AG04450 (cell line): ENCODE measurements around the gene KRT3. TPM values are rescaled to one million over a fixed set of nuclear protein-coding genes. Genes with fewer than 3 reads are reported as not detected.
"Not testable (repeated sequence)": the region's sequence is repeated elsewhere in the genome, so short reads cannot be mapped to it uniquely, and the experiment has no call there.

ENCODE experiments used
- CTCF ChIA-PET: fragments of 300-600, 350-600 bp; formaldehyde crosslinking; extraction: SDS; loops from one replicate; lab custom pipeline; 2022; ENCODE audit warnings: antibody characterized with exemption, inconsistent platforms; lab: Charles Lee
- POLR2A ChIA-PET: fragments of 350-600 bp; formaldehyde crosslinking; extraction: SDS; loops from one replicate; lab custom pipeline; 2021; ENCODE audit warnings: antibody characterized with exemption, inconsistent platforms; lab: Yijun Ruan, JAX
- DNase-seq: peaks from one replicate; pipeline ENCODE4 v3.0.0-alpha.2; 2011; ENCODE audit warnings: low read depth, low spot score
- H3K27ac ChIP-seq: one replicate; pipeline ENCODE4 v1.5.1; 2012; ENCODE audit warnings: low read depth, low read length, control low read depth
- H3K27me3 ChIP-seq: one replicate; pipeline ENCODE4 v1.6.0; 2012; ENCODE audit warnings: low read length; ENCODE audit not compliant: control insufficient read depth, insufficient read depth
- H3K4me3 ChIP-seq: 2 replicates; pipeline ENCODE4 v1.5.1; 2011; ENCODE audit warnings: mild to moderate bottlenecking, low read depth, low read length, control low read depth
- H3K9me3 ChIP-seq: 2 replicates; pipeline ENCODE4 v1.5.1; 2012; ENCODE audit warnings: low read length; ENCODE audit not compliant: control insufficient read depth, insufficient read depth
- CTCF ChIP-seq: IDR thresholded peaks from 2 replicates; pipeline ENCODE4 v1.5.1; 2011; ENCODE audit warnings: low read depth, low read length, control low read depth, inconsistent platforms
- polyA plus RNA-seq: library from polyadenylated mRNA; depleted of rRNA; stranded (reverse); fragments of >200 nt; gene quantifications from 2 replicates; pipeline ENCODE4 v1.2.3, GENCODE V29; 2011

KRT3 gene
- polyA plus RNA-seq, 1 experiment: not detected

DNA sequence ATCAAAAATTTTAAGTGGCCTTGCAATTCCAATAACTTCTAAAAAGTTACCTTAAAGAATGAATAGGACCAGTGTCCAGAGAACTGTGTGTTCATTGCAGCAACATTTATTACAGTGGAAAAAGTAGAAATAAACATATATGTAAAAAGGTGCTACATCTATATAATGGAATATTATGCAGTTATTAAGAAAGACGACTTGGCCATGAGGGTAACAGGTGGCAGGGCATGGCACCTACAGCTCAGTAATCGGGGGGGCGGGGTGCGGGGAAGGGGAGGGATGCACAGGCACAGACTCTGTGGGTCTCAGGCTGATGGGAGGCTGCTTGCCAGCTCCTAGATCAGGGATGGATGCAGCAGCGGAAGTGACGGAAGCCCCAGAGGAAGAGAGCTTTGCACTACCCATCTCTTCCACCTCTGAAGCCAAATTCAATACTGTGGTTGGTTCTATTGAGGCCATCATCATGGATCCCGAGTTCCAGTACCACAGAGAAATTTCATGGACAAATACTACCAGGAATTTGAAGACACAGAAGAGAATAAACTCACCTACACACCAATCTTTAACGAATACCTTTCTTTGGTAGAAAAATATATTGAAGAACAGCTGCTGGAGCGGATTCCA, 32.8 kb downstream of the KRT3 start:
- DNase-seq: no peak
- POLR2A ChIA-PET: interaction anchor here (0.6 kb wide), 1 partner anchor 17 kb away, joined by 3 read pairs; no protein-coding TSS in a partner anchor
- no peak for TF ChIP-seq CTCF
- H3K27me3 ChIP-seq: no peaks in the 10 kb centered on the region
- CTCF ChIA-PET: no interaction called here
- H3K9me3 ChIP-seq: peaks cover 10% of the 10 kb centered on the region; the same call in 1 of the 2 replicates
- no peak overlapping the region for H3K27ac ChIP-seq
- no peak overlapping the region for H3K4me3 ChIP-seq

DNA sequence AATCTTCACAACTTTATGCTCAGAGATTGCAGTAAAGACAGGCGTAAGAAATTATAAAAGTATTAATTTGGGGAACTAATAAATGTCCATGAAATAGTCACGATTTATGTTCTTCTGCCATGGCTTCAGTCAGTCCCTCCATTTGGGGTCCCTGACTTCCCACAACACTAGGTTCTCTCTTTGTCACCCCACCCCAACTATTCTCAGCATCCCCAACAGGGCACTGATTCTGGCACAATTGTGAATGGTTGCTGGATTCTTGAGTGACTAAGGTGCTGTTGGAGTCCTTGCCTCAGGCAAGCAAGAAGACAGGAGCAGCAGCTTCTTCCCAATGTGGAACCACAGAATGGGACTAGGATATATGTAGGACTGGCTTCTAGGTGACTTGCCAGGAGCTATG, 34.1 kb downstream of the KRT3 start:
- no peak for DNase-seq
- Histone ChIP-seq H3K4me3 (no peak overlapping the region), H3K27me3 (peaks cover 4% of the 10 kb centered on the region), H3K27ac (no peak overlapping the region), H3K9me3 (peaks cover 10% of the 10 kb centered on the region; the same call in 1 of the 2 replicates)
- ChIA-PET POLR2A (no interaction called here), CTCF (no interaction called here)
- no peak for TF ChIP-seq CTCF

DNA sequence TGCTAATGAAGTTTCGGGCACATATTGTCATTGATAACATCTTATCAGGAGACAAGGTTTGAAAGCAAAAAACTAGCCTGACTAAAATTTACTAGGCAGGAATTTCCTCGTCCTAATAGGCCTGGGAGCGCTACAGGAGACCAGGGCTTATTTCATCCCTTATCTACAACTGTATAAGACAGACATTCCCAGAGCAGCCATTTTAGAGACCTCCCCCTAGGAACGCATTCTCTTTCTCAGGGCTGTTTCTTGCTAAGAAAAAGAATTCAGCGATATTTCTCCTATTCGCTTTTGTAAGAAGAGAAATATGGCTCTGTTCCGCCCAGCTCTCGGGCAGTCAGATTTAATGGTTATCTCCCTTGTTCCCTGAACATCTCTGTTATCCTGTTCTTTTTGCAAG, 34.7 kb downstream of the KRT3 start:
- H3K27me3 ChIP-seq, H3K4me3 ChIP-seq, CTCF ChIA-PET, DNase-seq, H3K27ac ChIP-seq, H3K9me3 ChIP-seq, POLR2A ChIA-PET: not testable (repeated sequence)

- CTCF ChIA-PET: no interaction called here
- no peak overlapping the region for H3K27ac ChIP-seq
- no peak overlapping the region for H3K4me3 ChIP-seq
- peaks cover 10% of the 10 kb centered on the region; the same call in 1 of the 2 replicates for H3K9me3 ChIP-seq
- POLR2A ChIA-PET: no interaction called here
- peaks cover 4% of the 10 kb centered on the region for H3K27me3 ChIP-seq
- TF ChIP-seq CTCF: no peak
- DNase-seq: no peak
Observed at GRCh38 chr12:52760623-52761022, 35.3 kb downstream of the KRT3 start.

GRCh38 chr12:52759695-52760094, 36.2 kb downstream of the KRT3 start:
- H3K27me3 ChIP-seq: peaks cover 4% of the 10 kb centered on the region
- no peak overlapping the region for H3K27ac ChIP-seq
- ChIA-PET CTCF (no interaction called here), POLR2A (no interaction called here)
- no peak for TF ChIP-seq CTCF
- DNase-seq: no peak
- H3K9me3 ChIP-seq: peaks cover 10% of the 10 kb centered on the region; the same call in 1 of the 2 replicates
- no peak overlapping the region for H3K4me3 ChIP-seq
